Tibial artery (tissue), 4 donors: Measurements from ENCODE around the gene IRX5.
A peak's percentile ranks its signal among the peaks of the same experiment; 100 is the strongest.

Experiments used
- DNase-seq, 2 donors: peaks; one replicate each; pipeline ENCODE4 v3.0.0-alpha.2; 2019
- H3K27ac ChIP-seq, 2 donors: fragments of 200-600 bp; sonication (generic) in 1 of 2; 1 replicate in 1 of 2; 2 replicates in 1 of 2; pipeline ENCODE4 v1.5.1; 2018 to 2019; ENCODE audit warnings: mild to moderate bottlenecking in 1 of 2
- H3K27me3 ChIP-seq, 2 donors: fragments of 200-600 bp; sonication (generic) in 1 of 2; one replicate each; pipeline versions ENCODE4 v1.5.1 to v1.6.0; 2016 to 2019
- H3K36me3 ChIP-seq, 3 donors: fragments of 200-600 bp; sonication (generic) in 2 of 3; one replicate each; pipeline ENCODE4 v1.5.1; 2016 to 2019; ENCODE audit warnings: mild to moderate bottlenecking in 2 of 3
- H3K4me1 ChIP-seq, 4 donors: fragments of 200-600 bp; sonication (generic) in 2 of 4; 1 replicate in 3 of 4; 2 replicates in 1 of 4; pipeline ENCODE4 v1.5.1; 2016 to 2019
- H3K4me3 ChIP-seq, 2 donors: fragments of 200-600 bp; sonication (generic) in 1 of 2; 1 replicate in 1 of 2; 2 replicates in 1 of 2; pipeline ENCODE4 v1.5.1; 2018 to 2019; ENCODE audit warnings: mild to moderate bottlenecking in 2 of 2
- H3K9me3 ChIP-seq, 3 donors: fragments of 200-600 bp; sonication (generic) in 1 of 3; one replicate each; pipeline ENCODE4 v1.5.1; 2016 to 2019
- intact Hi-C: fragments of 100-400 bp; cut with DNase I; formaldehyde crosslinking; loops from one replicate; pipeline ENCODE4 v1.15.0; 2023; ENCODE audit warnings: low total_unique reads
- TF ChIP-seq, protein P1 (sequence below), 2 experiments: fragments of 200-600 bp in 1 of 2; fragments of 450-650 bp in 1 of 2; IDR thresholded peaks; one replicate each; pipeline ENCODE4 v1.5.1; 2017 to 2019; ENCODE audit warnings: antibody characterized with exemption in 2 of 2, mild to moderate bottlenecking in 1 of 2, moderate library complexity in 1 of 2

IRX5 gene

DNA sequence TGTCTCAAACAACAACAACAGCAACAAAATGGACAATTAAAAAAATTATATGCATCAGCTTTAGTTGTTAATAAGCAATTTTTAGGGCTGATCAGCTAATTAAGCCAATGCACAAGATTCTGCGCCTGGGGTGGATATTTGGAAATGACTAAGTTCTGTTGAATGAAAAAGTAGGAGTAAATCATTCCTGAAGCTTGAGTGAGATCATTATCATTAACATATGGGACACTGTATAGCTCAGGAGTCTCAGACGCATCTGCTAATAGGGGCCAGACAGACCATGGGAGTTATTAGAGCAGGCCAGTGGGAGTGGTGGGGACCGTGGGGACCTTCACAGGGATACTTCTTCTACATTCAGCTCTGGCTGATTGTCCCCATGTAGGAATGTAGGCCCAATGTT, 22.8 kb downstream of the IRX5 start:
- Histone ChIP-seq H3K27me3 (no peaks in the 10 kb centered on the region), H3K27ac (no peak overlapping the region), H3K4me3 (no peak overlapping the region), H3K4me1 (no peaks in the 10 kb centered on the region), H3K9me3 (no peaks in the 10 kb centered on the region), H3K36me3 (no peaks in the 10 kb centered on the region)
- DNase-seq, result no peak
- TF ChIP-seq, protein P1, sequence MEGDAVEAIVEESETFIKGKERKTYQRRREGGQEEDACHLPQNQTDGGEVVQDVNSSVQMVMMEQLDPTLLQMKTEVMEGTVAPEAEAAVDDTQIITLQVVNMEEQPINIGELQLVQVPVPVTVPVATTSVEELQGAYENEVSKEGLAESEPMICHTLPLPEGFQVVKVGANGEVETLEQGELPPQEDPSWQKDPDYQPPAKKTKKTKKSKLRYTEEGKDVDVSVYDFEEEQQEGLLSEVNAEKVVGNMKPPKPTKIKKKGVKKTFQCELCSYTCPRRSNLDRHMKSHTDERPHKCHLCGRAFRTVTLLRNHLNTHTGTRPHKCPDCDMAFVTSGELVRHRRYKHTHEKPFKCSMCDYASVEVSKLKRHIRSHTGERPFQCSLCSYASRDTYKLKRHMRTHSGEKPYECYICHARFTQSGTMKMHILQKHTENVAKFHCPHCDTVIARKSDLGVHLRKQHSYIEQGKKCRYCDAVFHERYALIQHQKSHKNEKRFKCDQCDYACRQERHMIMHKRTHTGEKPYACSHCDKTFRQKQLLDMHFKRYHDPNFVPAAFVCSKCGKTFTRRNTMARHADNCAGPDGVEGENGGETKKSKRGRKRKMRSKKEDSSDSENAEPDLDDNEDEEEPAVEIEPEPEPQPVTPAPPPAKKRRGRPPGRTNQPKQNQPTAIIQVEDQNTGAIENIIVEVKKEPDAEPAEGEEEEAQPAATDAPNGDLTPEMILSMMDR (IDR thresholded peaks at IDR 0.05), result no peak
- intact Hi-C loops, result no loop called here

DNA sequence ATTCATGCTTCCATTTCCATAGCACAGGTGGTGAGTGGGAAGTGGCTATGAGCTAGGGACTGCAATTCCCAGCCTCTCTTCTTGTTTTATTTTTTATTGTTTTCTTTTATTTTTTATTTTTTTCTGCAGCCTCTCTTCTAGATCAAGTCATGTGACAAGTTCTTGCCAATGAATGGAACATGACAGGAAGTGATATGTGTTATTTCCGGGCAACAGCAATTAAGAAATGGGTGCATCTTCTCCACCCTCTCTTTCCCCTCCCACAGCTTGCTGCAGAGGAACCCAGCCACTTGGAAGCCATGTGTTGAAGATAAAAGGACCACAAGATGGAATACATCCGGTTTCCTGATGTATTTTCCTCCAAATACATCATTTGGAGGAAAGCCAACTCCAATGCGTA, 23.6 kb downstream of the IRX5 start:
- H3K4me1 ChIP-seq, result no peaks in the 10 kb centered on the region
- intact Hi-C loops, result no loop called here
- TF ChIP-seq, protein P1 (IDR thresholded peaks at IDR 0.05), result no peak
- H3K27me3 ChIP-seq, result no peaks in the 10 kb centered on the region
- no peaks in the 10 kb centered on the region for H3K36me3 ChIP-seq
- DNase-seq, result no peak
- no peak overlapping the region for H3K27ac ChIP-seq
- no peaks in the 10 kb centered on the region for H3K9me3 ChIP-seq
- H3K4me3 ChIP-seq, result no peak overlapping the region

DNA sequence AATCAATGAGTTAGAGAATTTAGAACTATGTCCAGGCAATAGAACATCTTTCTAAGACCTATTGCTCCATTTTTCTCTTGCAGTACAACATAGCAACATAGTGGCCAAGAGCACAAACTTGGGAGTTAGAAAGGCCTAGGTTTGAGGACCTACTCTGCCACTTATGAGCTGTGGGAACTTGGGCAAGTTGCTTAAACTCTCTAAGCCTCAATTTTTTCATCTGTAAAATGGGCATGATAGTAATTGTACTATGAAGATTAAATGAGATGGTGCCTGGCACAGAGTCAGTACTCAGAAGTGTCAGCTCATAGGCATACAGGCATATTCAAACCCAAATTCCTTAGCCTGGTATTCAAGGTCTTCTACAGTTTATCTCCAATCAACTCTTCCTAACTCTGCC, 25.1 kb downstream of the IRX5 start:
- Histone ChIP-seq H3K36me3 (no peaks in the 10 kb centered on the region), H3K27me3 (no peaks in the 10 kb centered on the region), H3K4me1 (no peaks in the 10 kb centered on the region), H3K27ac (no peak overlapping the region), H3K4me3 (no peak overlapping the region), H3K9me3 (no peaks in the 10 kb centered on the region)
- intact Hi-C loops, result no loop called here
- TF ChIP-seq, protein P1 (IDR thresholded peaks at IDR 0.05), result no peak
- DNase-seq, result no peak

DNA sequence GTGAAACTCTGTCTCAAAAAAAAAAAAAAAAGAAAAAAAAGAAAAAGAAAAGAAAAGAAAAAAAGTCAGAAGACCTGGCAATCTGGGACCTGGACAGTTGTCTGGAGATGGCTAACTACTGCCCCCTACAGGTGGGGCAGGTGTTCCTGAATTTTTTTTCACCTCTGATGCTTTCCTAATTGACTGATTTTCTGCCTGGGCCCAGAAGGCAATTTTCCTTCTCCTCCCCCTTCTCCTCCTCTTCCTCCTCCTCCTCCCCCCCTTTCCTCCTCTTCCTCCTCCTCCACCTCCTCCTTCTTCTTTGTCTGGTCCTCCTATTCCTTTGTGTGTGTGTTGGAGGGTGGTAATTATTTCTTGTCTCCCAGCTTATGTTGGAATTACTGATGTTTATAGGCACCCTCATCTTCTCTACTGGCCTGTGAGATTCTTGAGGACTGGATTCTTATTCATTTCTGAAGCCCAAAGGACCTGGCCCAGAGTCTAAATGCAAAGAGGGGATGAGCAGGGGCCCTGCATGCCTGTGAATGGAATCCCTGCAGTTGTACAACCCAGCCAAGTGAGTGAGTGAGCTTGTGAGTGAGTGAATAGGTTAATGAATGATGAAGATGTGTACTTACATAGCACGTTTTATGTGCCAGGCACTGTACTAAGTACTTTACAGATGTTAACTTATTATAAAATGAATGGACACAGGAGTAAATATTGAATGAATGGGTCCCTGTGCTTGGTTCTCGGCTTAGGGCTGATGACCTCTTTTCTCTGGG, 26.9 kb downstream of the IRX5 start:
- TF ChIP-seq, protein P1 (IDR thresholded peaks at IDR 0.05), result peak in 1 of 2 experiments; percentile 17
- H3K36me3 ChIP-seq, result no peaks in the 10 kb centered on the region
- H3K27me3 ChIP-seq, result no peaks in the 10 kb centered on the region
- intact Hi-C loops, result no loop called here
- no peaks in the 10 kb centered on the region for H3K4me1 ChIP-seq
- no peak for DNase-seq
- no peak overlapping the region for H3K27ac ChIP-seq
- H3K9me3 ChIP-seq, result no peaks in the 10 kb centered on the region
- H3K4me3 ChIP-seq, result no peak overlapping the region

DNA sequence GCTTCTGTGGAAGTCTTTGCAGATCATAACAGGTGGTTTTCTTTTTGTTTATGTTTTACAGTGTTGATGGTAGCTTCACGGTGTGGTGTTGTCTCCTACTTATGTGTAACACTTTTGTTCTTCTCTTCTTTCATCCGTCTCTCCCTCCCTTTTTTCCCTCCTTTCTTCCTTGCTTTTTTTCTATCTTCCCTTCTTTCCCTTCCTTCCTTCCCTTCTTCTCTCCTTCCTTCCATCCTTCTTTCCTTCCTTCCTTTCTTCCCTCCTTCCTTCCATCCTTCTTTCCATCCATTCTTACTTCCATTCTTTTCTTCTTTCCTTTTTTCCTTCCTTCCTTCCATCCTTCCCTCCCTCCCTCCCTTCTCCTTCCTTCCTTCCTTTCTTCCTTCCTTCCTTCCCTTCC, 31.4 kb downstream of the IRX5 start:
- no peaks in the 10 kb centered on the region for H3K27me3 ChIP-seq
- no peak for DNase-seq
- H3K9me3 ChIP-seq, result no peaks in the 10 kb centered on the region
- intact Hi-C loops, result no loop called here
- TF ChIP-seq, protein P1 (IDR thresholded peaks at IDR 0.05), result no peak
- no peaks in the 10 kb centered on the region for H3K36me3 ChIP-seq
- H3K4me3 ChIP-seq, result no peak overlapping the region
- H3K27ac ChIP-seq, result no peak overlapping the region
- H3K4me1 ChIP-seq, result no peaks in the 10 kb centered on the region
